Thoracic aorta (tissue), 2 donors: Measurements from ENCODE around the gene PLPPR1. TPM values are rescaled to one million over a fixed set of nuclear protein-coding genes. Genes with fewer than 3 reads are reported as not detected.

ENCODE experiments used
- ATAC-seq: fragments of 150-250 bp; one replicate; pipeline ENCODE4 v1.8.0; 2017; ENCODE audit warnings: low read depth; ENCODE audit not compliant: insufficient number of reproducible peaks, low FRiP score
- DNase-seq: peaks from one replicate; pipeline ENCODE4 v3.0.0-alpha.2; 2020; ENCODE audit warnings: low spot score
- H3K27ac ChIP-seq, 2 donors: fragments of 200-600 bp; sonication (generic); 1 replicate in 1 of 2; 2 replicates in 1 of 2; pipeline ENCODE4 v1.5.1; 2016; ENCODE audit warnings: mild to moderate bottlenecking in 2 of 2, moderate library complexity in 2 of 2
- H3K27me3 ChIP-seq: fragments of 200-600 bp; sonication (generic); replicated peaks from 2 replicates; pipeline ENCODE4 v1.6.0; 2016; ENCODE audit warnings: mild to moderate bottlenecking; ENCODE audit not compliant: insufficient read depth
- H3K36me3 ChIP-seq: fragments of 200-600 bp; sonication (generic); one replicate; pipeline ENCODE4 v1.5.1; 2016
- H3K4me1 ChIP-seq, 2 donors: fragments of 200-600 bp; sonication (generic); 1 replicate in 1 of 2; 2 replicates in 1 of 2; pipeline versions ENCODE4 v1.5.1 to v1.6.0; 2016; ENCODE audit warnings: low read depth in 2 of 2, mild to moderate bottlenecking in 1 of 2; ENCODE audit not compliant: control insufficient read depth in 1 of 2
- H3K4me3 ChIP-seq: fragments of 200-600 bp; sonication (generic); 2 replicates; pipeline ENCODE4 v1.5.1; 2016; ENCODE audit warnings: mild to moderate bottlenecking
- H3K9me3 ChIP-seq: fragments of 200-600 bp; sonication (generic); 2 replicates; pipeline ENCODE4 v1.5.1; 2016
- total RNA-seq, 2 donors: library from RNA; depleted of rRNA; stranded (reverse); fragments of >200 nt; gene quantifications; one replicate each; pipeline versions ENCODE4 v1.1.0 to v1.2.3, GENCODE V29; 2016
- TF ChIP-seq, protein P1 (sequence below): fragments of 200-600 bp; sonication (generic); IDR thresholded peaks from one replicate; pipeline ENCODE4 v1.5.1; 2019; ENCODE audit warnings: antibody characterized with exemption

The PLPPR1 gene
- total RNA-seq, 2 donors from 2014 or later, result not detected

DNA sequence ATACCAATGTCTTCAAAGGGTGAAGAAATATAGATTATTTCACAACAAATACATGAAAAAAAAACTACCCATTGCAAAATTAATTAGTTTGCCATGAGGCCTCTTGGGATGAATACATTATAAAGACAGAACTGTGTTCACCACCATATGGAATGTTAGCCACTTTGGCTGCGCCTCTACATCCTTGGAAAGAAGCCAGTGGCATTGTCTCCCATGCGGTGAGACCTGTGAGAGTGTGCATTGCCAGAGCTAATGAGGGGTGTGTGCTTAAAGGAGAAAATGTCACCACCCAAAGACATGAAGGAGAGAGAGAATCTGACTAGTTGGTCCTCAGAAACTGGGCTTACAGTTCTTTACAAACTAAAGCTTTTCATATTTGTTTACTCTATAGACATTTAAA, 110.6 kb downstream of the PLPPR1 start:
- no peak overlapping the region for H3K27ac ChIP-seq
- TF ChIP-seq, protein P1, sequence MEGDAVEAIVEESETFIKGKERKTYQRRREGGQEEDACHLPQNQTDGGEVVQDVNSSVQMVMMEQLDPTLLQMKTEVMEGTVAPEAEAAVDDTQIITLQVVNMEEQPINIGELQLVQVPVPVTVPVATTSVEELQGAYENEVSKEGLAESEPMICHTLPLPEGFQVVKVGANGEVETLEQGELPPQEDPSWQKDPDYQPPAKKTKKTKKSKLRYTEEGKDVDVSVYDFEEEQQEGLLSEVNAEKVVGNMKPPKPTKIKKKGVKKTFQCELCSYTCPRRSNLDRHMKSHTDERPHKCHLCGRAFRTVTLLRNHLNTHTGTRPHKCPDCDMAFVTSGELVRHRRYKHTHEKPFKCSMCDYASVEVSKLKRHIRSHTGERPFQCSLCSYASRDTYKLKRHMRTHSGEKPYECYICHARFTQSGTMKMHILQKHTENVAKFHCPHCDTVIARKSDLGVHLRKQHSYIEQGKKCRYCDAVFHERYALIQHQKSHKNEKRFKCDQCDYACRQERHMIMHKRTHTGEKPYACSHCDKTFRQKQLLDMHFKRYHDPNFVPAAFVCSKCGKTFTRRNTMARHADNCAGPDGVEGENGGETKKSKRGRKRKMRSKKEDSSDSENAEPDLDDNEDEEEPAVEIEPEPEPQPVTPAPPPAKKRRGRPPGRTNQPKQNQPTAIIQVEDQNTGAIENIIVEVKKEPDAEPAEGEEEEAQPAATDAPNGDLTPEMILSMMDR, result no peak
- ATAC-seq (no peak), DNase-seq (no peak)
- H3K9me3 ChIP-seq, result no peaks in the 10 kb centered on the region
- no peaks in the 10 kb centered on the region for H3K36me3 ChIP-seq
- no peak overlapping the region for H3K4me3 ChIP-seq
- H3K27me3 ChIP-seq, result no peaks in the 10 kb centered on the region
- H3K4me1 ChIP-seq, result no peaks in the 10 kb centered on the region

- Histone ChIP-seq H3K9me3 (no peaks in the 10 kb centered on the region), H3K27ac (no peak overlapping the region), H3K4me3 (no peak overlapping the region), H3K36me3 (no peaks in the 10 kb centered on the region), H3K4me1 (no peaks in the 10 kb centered on the region), H3K27me3 (no peaks in the 10 kb centered on the region)
- no peak for DNase-seq
- TF ChIP-seq, protein P1, result no peak
- ATAC-seq, result no peak
Observed at GRCh38 chr9:101140764-101141163, 112.2 kb downstream of the PLPPR1 start.

DNA sequence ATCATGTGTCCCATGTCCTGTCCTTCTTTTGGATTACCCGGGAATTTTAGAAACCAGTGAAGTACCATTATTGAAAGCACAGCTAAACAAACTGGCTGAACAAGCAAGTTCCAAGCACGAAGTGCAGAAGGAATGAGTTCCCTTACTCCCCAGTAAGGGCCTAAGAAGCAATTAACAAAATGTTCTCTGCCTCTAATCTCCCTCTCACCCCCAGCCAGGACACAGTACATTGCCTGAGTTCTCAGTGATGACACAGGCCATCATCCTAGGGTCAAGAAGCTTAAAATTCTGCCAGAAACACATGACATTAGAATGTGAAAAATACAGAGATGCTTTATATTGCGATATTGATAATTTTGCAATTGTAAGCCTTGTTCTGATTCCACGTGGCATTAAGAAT, 118.0 kb downstream of the PLPPR1 start:
- H3K27ac ChIP-seq, result no peak overlapping the region
- no peaks in the 10 kb centered on the region for H3K4me1 ChIP-seq
- no peak for ATAC-seq
- no peaks in the 10 kb centered on the region for H3K27me3 ChIP-seq
- H3K4me3 ChIP-seq, result no peak overlapping the region
- no peaks in the 10 kb centered on the region for H3K9me3 ChIP-seq
- H3K36me3 ChIP-seq, result no peaks in the 10 kb centered on the region
- no peak for DNase-seq
- TF ChIP-seq, protein P1, result no peak

DNA sequence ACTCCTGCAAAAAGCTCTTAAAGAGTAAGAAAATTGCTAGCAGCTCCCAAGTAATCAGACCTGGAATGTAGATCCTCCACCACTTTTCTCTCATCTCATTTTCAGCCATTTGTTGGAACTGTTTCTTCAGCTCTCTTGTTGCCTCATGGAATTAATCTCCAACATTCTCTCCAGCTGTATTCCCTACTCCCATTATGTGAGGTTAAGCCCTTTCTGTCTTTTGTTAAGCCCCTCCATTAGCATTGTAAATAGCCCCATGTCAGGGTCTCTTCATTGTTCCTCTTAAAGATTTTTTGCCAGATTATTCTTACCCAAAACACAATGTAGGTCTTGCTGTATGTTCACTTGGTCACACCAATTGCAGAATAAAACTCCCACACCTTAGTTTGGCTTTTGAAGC, 119.8 kb downstream of the PLPPR1 start:
- ATAC-seq (no peak), DNase-seq (no peak)
- TF ChIP-seq, protein P1, result no peak
- no peaks in the 10 kb centered on the region for H3K4me1 ChIP-seq
- no peak overlapping the region for H3K27ac ChIP-seq
- no peak overlapping the region for H3K4me3 ChIP-seq
- H3K9me3 ChIP-seq, result no peaks in the 10 kb centered on the region
- H3K27me3 ChIP-seq, result no peaks in the 10 kb centered on the region
- H3K36me3 ChIP-seq, result no peaks in the 10 kb centered on the region

- H3K4me1 ChIP-seq, result no peaks in the 10 kb centered on the region
- no peaks in the 10 kb centered on the region for H3K36me3 ChIP-seq
- H3K4me3 ChIP-seq, result no peak overlapping the region
- ATAC-seq (no peak), DNase-seq (no peak)
- H3K9me3 ChIP-seq, result no peaks in the 10 kb centered on the region
- no peak overlapping the region for H3K27ac ChIP-seq
- TF ChIP-seq, protein P1, result no peak
- H3K27me3 ChIP-seq, result no peaks in the 10 kb centered on the region
Observed at GRCh38 chr9:101158361-101158760, 129.8 kb downstream of the PLPPR1 start.
